Activated CD8-positive, alpha-beta memory T cell treated with anti-CD3 and anti-CD28 coated beads, Interleukin-2, amount 50 U/mL, for 1 hour (primary cell): ENCODE measurements around the gene ALDH3B1.

Experiments used
- DNase-seq: peaks from one replicate; pipeline ENCODE4 v3.0.0-alpha.2; 2020; ENCODE audit errors: extremely low read depth

Gene ALDH3B1

DNA sequence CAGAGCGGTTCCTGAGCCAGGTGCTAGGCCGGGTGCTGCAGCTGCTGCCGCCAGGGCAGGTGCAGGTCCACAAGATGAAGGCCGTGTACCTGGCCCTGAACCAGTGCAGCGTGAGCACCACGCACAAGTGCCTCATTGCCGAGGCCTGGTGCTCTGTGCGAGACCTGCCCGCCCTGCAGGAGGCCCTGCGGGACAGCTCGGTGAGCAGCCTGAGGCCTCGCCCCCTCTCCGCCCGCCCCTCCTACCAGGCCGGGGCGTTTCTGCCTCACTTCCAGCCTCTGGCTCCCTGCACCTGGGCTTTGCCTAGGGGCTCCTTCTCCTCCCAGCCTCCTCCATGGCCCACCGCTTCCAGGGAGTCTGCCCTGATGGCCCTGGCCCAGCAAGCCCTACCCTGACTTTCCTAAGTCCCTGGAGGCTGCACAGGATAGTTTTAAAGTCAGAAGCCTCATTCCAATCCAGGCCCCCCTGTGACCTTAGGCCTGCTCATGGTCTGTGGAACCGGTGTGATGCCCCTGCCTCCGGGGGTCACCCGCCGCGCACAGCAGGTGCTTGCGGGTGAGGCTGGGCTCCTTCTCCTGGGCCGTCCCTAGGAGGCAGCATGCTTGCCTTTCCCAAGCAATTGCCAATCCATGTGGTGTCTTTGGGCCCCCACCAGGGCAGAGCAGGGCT lies 34.2 kb downstream of the ALDH3B1 start:
- DNase-seq, result no peak

DNA sequence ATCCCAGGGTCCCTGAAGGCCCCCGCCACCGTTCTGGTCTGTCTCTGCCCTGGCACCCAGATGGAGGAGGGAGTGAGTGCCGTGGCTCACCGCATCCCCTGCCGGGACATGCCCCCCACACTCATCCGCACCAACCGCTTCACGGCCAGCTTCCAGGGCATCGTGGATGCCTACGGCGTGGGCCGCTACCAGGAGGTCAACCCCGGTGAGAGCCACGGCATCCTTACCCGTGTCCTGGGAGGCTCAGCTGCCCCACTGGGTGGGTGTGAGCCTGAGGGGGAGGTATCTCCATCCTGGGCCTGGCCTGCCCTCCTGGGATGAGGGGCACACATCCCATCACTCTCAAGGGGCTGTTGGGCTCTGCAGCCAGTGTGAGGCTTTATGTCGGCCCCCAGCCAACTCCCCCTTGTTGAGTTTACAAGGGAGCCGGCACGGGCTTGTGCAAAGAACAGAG lies 34.8 kb downstream of the ALDH3B1 start:
- DNase-seq, result no peak

DNA sequence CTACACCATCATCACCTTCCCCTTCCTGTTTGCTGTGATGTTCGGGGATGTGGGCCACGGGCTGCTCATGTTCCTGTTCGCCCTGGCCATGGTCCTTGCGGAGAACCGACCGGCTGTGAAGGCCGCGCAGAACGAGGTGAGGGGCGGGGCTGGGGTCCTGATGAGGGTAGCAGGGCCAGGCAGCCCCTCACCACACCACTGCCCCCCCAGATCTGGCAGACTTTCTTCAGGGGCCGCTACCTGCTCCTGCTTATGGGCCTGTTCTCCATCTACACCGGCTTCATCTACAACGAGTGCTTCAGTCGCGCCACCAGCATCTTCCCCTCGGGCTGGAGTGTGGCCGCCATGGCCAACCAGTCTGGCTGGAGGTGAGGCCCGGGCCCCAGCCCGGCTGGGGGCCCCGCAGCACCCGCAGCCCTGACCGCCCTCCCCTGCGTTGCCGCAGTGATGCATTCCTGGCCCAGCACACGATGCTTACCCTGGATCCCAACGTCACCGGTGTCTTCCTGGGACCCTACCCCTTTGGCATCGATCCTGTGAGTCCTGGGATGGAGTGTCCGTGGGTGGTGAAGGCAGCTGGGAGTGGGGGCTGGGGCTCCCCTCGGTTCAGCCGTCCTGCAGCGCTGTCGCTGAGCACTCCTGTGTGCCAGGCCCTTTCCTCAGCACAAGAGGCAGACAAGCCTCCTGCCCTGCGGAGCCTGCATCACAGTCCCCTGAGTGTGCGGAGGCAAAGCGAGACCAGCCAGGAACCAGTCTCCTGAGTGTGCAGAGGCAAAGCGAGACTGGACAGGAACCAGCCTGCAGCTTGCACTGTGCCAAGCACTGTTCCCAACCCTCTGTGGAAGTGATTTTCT lies 37.5 kb downstream of the ALDH3B1 start:
- no peak for DNase-seq

- no peak for DNase-seq
Measured at GRCh38 chr11:68048681-68049508, 38.8 kb downstream of the ALDH3B1 start.

DNA sequence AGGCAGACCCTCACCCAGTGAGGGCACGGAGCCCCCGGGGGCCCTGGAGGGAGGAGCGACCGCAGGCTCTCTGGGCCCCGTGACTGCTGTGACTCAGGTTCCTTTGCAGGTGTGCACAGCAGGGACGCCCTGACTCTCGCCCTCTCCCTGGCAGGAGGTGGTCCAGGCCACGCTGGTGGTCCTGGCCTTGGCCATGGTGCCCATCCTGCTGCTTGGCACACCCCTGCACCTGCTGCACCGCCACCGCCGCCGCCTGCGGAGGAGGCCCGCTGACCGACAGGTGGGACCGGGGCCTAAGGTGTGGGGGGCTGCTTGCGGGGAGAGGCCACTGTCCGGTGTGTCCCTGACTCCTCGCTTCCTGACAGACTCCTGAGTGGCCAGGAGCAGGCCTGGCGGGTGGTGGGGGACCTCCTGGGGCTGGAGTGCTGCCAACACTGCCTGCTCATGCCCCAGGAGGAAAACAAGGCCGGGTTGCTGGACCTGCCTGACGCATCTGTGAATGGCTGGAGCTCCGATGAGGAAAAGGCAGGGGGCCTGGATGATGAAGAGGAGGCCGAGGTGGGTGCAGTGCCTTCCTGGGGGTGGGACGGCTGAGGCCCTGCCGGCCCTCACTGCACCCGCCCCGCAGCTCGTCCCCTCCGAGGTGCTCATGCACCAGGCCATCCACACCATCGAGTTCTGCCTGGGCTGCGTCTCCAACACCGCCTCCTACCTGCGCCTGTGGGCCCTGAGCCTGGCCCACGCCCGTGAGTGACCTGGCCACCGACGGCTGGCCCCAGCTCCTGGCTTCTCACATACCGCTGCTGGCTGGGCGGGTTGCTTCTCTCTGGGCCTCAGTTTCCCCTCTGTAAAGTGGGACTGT lies 39.6 kb downstream of the ALDH3B1 start:
- no peak for DNase-seq

- no peak for DNase-seq
Measured at GRCh38 chr11:68050371-68050841, 40.3 kb downstream of the ALDH3B1 start.

- no peak for DNase-seq
Measured at GRCh38 chr11:68051191-68052136, 41.3 kb downstream of the ALDH3B1 start.

GRCh38 chr11:68052137-68052873 lies 42.2 kb downstream of the ALDH3B1 start:
- no peak for DNase-seq

DNA sequence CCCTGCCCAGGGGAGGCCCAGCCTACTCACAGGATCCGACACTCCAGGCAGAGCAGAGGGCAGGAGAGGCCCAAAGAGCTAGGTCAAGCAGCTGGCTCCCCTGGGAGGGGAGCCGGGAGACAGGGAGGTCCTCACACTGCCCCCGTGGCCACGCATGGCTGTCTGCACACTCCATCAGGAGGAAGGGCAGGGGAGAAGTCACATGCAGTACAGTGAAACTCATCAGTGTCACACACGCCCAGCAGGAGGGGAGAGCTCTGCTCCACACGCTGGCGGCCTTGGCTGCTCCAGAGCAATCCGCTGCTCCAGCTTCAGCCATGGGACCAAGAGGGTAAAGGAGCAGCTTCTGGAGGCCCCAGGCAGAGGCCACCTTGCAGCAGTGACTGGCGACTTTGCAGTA lies 43.0 kb downstream of the ALDH3B1 start:
- DNase-seq, result no peak

DNA sequence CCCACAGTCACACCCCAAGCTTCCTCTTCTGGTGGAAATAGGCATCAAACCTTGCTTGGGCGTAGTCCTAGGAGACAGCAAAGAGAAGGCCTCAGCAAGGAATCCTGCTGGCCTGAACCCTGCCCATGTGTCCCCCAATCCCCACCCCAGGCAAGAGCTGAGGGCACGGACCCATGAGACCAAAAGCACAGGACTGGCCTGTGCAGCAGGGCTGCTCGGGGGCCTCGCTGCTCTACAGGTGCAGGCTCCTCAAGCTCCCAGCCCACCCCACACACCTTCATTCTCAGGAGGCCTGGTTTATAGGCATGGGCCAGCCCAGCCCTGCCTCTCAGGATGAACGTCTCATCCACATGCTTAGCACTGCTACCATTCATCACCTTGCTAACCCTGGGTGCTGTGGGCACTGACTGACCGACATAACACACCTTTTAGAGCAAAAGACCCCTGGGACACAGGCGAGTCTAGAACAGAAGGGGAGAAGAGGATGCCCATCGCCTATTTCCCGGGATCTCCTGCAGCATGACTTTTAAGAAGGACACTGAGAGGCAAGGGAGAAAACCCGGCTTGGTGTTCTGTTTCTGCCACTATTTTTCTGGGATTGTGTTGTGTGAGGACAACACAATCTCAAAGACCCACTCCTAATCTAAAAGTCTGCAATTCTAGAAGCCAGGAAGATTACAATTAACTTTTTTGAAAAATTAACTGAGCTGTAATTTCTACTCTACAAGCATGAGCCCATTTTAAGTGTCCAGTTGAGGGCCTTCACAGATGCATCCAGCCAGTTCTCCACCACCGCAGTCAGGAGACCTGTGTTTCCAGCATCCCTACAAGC lies 44.1 kb downstream of the ALDH3B1 start:
- no peak for DNase-seq

GRCh38 chr11:68056317-68057285 lies 46.5 kb downstream of the ALDH3B1 start:
- no peak for DNase-seq

- DNase-seq, result no peak
Measured at GRCh38 chr11:68057807-68058206, 47.7 kb downstream of the ALDH3B1 start.

DNA sequence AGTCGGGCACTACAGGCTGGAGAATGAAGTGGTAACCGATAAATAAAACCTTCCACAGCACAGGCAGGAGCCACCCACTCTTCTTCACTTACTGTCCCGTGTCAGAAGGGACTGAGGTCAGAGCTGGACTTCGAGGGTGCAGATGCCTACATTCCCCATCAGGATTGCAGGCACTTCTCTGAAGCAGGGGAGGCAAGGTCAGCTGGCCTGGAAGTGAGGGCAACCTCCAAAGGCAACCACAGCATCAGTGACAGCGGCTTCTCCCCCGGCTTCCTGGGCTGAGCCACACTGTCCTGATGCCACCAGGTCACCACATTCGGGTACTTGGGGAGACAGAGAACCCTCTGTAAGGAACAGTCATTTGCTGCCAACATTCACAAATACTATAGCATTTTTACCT lies 51.4 kb downstream of the ALDH3B1 start:
- DNase-seq, result no peak

- no peak for DNase-seq
Measured at GRCh38 chr11:68064926-68065325, 54.8 kb downstream of the ALDH3B1 start.

GRCh38 chr11:68065841-68066240 lies 55.7 kb downstream of the ALDH3B1 start:
- DNase-seq, result no peak

DNA sequence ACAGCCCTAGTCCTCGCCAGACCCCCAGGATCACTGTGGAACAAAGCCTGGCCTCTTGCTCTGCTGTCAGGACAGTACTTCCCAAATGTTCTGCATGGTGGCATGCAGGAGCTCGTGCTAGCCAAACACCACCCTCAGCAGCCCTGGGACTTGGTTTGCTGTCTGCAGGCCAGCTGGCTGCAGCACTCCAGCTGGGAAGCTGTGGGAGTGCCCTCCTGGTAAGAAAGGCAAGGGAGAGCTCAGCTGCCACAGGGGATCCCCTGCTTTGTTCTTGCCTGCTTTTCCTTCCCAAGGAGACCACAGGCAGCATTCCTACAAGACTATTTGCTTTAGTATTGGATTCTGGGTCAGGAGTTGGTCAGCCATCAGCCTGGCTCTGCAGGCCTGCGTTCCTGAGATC lies 56.6 kb downstream of the ALDH3B1 start:
- no peak for DNase-seq

DNA sequence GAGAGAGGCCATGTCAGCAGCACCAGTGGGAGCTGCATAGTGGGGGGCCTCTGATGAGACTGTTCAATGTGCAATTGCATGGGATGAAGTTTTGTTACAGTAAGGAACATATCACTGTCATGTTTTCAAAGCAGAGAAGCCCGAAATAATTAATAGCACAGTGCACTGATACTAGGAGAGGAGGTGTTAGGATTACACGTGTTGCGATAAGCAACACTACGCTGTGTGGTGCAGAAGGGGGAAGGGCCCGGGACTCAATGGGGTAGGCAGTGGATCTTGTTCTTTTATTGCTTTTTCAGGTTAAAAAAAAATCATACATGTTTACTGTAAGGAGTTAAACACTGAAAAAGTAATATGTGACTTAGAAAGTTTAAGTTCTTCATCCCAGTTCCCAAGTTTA lies 57.9 kb downstream of the ALDH3B1 start:
- no peak for DNase-seq
